ENCODE measurements around the gene IL17B.
"Not testable (repeated sequence)": the region's sequence is repeated elsewhere in the genome, so short reads cannot be mapped to it uniquely, and the experiment has no call there.

- TF ChIP-seq CTCF (IDR thresholded peaks at IDR 0.05 in 4 of 5, conservative IDR thresholded peaks at IDR 0.05 in 1 of 5); POLR2A (IDR thresholded peaks at IDR 0.05): not testable (repeated sequence)
Observed at GRCh38 chr5:149394996-149395395, 15.9 kb upstream of the IL17B start.
